Measurements from ENCODE around the gene ZDHHC11.
"Not testable (repeated sequence)": the region's sequence is repeated elsewhere in the genome, so short reads cannot be mapped to it uniquely, and the experiment has no call there.

Gene ZDHHC11

GRCh38 chr5:778967-779366 lies 71.8 kb downstream of the ZDHHC11 start:
- in situ Hi-C loops (cut with HindIII; ENCODE audit: low sequenced_read_pairs) = not testable (repeated sequence)

GRCh38 chr5:778421-778820 lies 72.4 kb downstream of the ZDHHC11 start:
- in situ Hi-C loops (cut with HindIII; ENCODE audit: low sequenced_read_pairs) = not testable (repeated sequence)

GRCh38 chr5:777756-778161 lies 73.0 kb downstream of the ZDHHC11 start:
- in situ Hi-C loops (cut with HindIII; ENCODE audit: low sequenced_read_pairs) = no loop called here

- in situ Hi-C loops (cut with HindIII; ENCODE audit: low sequenced_read_pairs) = no loop called here
Observed at GRCh38 chr5:776862-777711, 73.7 kb downstream of the ZDHHC11 start.

- in situ Hi-C loops (cut with HindIII; ENCODE audit: low sequenced_read_pairs) = no loop called here
Observed at GRCh38 chr5:775961-776861, 74.6 kb downstream of the ZDHHC11 start.

GRCh38 chr5:775595-775960 lies 75.2 kb downstream of the ZDHHC11 start:
- in situ Hi-C loops (cut with HindIII; ENCODE audit: low sequenced_read_pairs) = not testable (repeated sequence)

- in situ Hi-C loops (cut with HindIII; ENCODE audit: low sequenced_read_pairs) = loop anchor here (25.0 kb wide), 1 partner anchor 263 kb away; the partner anchor contains the start of gene SLC9A3
Observed at GRCh38 chr5:774854-775505, 75.8 kb downstream of the ZDHHC11 start.

- in situ Hi-C loops (cut with HindIII; ENCODE audit: low sequenced_read_pairs) = loop anchor here (25.0 kb wide), 1 partner anchor 262 kb away; the partner anchor contains the start of gene SLC9A3
Observed at GRCh38 chr5:774304-774703, 76.5 kb downstream of the ZDHHC11 start.

- in situ Hi-C loops (cut with HindIII; ENCODE audit: low sequenced_read_pairs) = loop anchor here (25.0 kb wide), 1 partner anchor 261 kb away; the partner anchor contains the start of gene SLC9A3
Observed at GRCh38 chr5:773517-774264, 77.1 kb downstream of the ZDHHC11 start.

GRCh38 chr5:772931-773330 lies 77.9 kb downstream of the ZDHHC11 start:
- in situ Hi-C loops (cut with HindIII; ENCODE audit: low sequenced_read_pairs) = loop anchor here (25.0 kb wide), 1 partner anchor 261 kb away; the partner anchor contains the start of gene SLC9A3

GRCh38 chr5:772547-772890 lies 78.3 kb downstream of the ZDHHC11 start:
- in situ Hi-C loops (cut with HindIII; ENCODE audit: low sequenced_read_pairs) = loop anchor here (25.0 kb wide), 1 partner anchor 260 kb away; the partner anchor contains the start of gene SLC9A3

- in situ Hi-C loops (cut with HindIII; ENCODE audit: low sequenced_read_pairs) = loop anchor here (25.0 kb wide), 1 partner anchor 260 kb away; the partner anchor contains the start of gene SLC9A3
Observed at GRCh38 chr5:771841-772546, 78.8 kb downstream of the ZDHHC11 start.

GRCh38 chr5:771087-771781 lies 79.6 kb downstream of the ZDHHC11 start:
- in situ Hi-C loops (cut with HindIII; ENCODE audit: low sequenced_read_pairs) = loop anchor here (25.0 kb wide), 1 partner anchor 259 kb away; the partner anchor contains the start of gene SLC9A3

GRCh38 chr5:770585-770984 lies 80.2 kb downstream of the ZDHHC11 start:
- in situ Hi-C loops (cut with HindIII; ENCODE audit: low sequenced_read_pairs) = loop anchor here (25.0 kb wide), 1 partner anchor 258 kb away; the partner anchor contains the start of gene SLC9A3

GRCh38 chr5:769485-770145 lies 81.2 kb downstream of the ZDHHC11 start:
- in situ Hi-C loops (cut with HindIII; ENCODE audit: low sequenced_read_pairs) = loop anchor here (25.0 kb wide), 1 partner anchor 257 kb away; the partner anchor contains the start of gene SLC9A3

- in situ Hi-C loops (cut with HindIII; ENCODE audit: low sequenced_read_pairs) = loop anchor here (25.0 kb wide), 1 partner anchor 255 kb away; the partner anchor contains the start of gene SLC9A3
Observed at GRCh38 chr5:766666-767431, 83.9 kb downstream of the ZDHHC11 start.

- in situ Hi-C loops (cut with HindIII; ENCODE audit: low sequenced_read_pairs) = loop anchor here (25.0 kb wide), 1 partner anchor 254 kb away; the partner anchor contains the start of gene SLC9A3
Observed at GRCh38 chr5:765948-766631, 84.7 kb downstream of the ZDHHC11 start.
